HepG2 (cell line): ENCODE data around the gene TSHZ2.

ENCODE experiments used
- FOXC1 ChIP-seq: sonication (generic); formaldehyde crosslinking; IDR thresholded peaks from 2 replicates; pipeline ENCODE4 v1.8.0; 2022; ENCODE audit warnings: mild to moderate bottlenecking, missing genetic modification reagents, borderline replicate concordance
- HNRNPL ChIP-seq: fragments of 200-400 bp; formaldehyde crosslinking; IDR thresholded peaks from 2 replicates; pipeline ENCODE4 v1.6.1; 2017; ENCODE audit warnings: mild to moderate bottlenecking, low read depth, low read length
- NFYB ChIP-seq: sonication (generic); formaldehyde crosslinking; IDR thresholded peaks from 2 replicates; pipeline ENCODE4 v1.4.0; 2020; ENCODE audit warnings: missing genetic modification reagents
- NR2C2 ChIP-seq: sonication (generic); formaldehyde crosslinking; IDR thresholded peaks from 2 replicates; pipeline ENCODE4 v1.4.0; 2020; ENCODE audit warnings: missing genetic modification reagents, mild to moderate bottlenecking, moderate library complexity, borderline replicate concordance
- ZNF333 ChIP-seq: sonication (generic); formaldehyde crosslinking; IDR thresholded peaks from 2 replicates; pipeline ENCODE4 v1.4.0; 2020; ENCODE audit warnings: mild to moderate bottlenecking, missing genetic modification reagents, borderline replicate concordance
- ZNF431 ChIP-seq: sonication (generic); formaldehyde crosslinking; IDR thresholded peaks from 2 replicates; pipeline ENCODE4 v1.9.0; 2022; ENCODE audit warnings: missing genetic modification reagents, low read depth, mild to moderate bottlenecking, borderline replicate concordance
- ZNF724P ChIP-seq: sonication (generic); formaldehyde crosslinking; IDR thresholded peaks from 2 replicates; pipeline ENCODE4 v1.8.0; 2022; ENCODE audit warnings: missing genetic modification reagents, borderline replicate concordance
- TF ChIP-seq, protein P1 (sequence below): sonication (generic); formaldehyde crosslinking; IDR thresholded peaks from 2 replicates; pipeline ENCODE4 v1.4.0; 2020; ENCODE audit warnings: missing genetic modification reagents, borderline replicate concordance
- TF ChIP-seq, protein P2 (sequence below): sonication (generic); formaldehyde crosslinking; IDR thresholded peaks from 2 replicates; pipeline ENCODE4 v1.5.0; 2020; ENCODE audit warnings: mild to moderate bottlenecking, missing genetic modification reagents, moderate library complexity
- TF ChIP-seq, protein P3 (sequence below): sonication (generic); formaldehyde crosslinking; IDR thresholded peaks from 2 replicates; pipeline ENCODE4 v1.8.1; 2022; ENCODE audit warnings: low read depth, mild to moderate bottlenecking, missing genetic modification reagents

DNA sequence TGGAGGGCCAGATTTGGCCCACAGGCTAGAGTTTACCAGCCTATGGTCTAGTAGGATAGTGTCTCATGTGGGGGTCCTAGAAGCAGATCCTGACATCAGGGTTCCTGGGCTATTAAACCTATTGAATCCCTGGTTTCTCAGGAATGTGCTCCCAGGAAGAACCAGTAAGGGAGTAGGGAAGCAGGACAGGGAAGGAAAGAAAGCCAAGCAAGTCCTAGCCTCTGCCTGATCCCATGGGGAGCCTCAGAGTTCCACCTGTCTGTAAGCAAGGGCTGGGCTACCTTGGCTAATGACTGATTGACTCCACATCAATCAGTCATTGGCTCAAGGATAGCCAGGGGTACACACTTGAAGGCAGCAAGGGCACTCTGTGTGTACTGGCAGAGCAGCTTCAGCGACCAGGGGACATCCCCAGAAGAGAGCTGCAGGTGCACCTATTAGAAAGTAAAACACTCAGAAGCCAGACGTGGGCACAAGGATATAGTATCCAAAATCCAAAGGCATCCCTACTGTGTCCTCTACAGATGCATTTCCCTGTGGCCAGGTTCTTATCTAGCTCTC, 309.5 kb downstream of the TSHZ2 start:
- TF ChIP-seq NR2C2: no peak
- TF ChIP-seq, protein P1, sequence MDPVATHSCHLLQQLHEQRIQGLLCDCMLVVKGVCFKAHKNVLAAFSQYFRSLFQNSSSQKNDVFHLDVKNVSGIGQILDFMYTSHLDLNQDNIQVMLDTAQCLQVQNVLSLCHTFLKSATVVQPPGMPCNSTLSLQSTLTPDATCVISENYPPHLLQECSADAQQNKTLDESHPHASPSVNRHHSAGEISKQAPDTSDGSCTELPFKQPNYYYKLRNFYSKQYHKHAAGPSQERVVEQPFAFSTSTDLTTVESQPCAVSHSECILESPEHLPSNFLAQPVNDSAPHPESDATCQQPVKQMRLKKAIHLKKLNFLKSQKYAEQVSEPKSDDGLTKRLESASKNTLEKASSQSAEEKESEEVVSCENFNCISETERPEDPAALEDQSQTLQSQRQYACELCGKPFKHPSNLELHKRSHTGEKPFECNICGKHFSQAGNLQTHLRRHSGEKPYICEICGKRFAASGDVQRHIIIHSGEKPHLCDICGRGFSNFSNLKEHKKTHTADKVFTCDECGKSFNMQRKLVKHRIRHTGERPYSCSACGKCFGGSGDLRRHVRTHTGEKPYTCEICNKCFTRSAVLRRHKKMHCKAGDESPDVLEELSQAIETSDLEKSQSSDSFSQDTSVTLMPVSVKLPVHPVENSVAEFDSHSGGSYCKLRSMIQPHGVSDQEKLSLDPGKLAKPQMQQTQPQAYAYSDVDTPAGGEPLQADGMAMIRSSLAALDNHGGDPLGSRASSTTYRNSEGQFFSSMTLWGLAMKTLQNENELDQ (CRISPR knock-in tag): no peak
- TF ChIP-seq ZNF724P: no peak
- TF ChIP-seq HNRNPL: no peak
- no peak for TF ChIP-seq NFYB
- no peak for TF ChIP-seq FOXC1 (CRISPR knock-in tag)
- TF ChIP-seq, protein P2, sequence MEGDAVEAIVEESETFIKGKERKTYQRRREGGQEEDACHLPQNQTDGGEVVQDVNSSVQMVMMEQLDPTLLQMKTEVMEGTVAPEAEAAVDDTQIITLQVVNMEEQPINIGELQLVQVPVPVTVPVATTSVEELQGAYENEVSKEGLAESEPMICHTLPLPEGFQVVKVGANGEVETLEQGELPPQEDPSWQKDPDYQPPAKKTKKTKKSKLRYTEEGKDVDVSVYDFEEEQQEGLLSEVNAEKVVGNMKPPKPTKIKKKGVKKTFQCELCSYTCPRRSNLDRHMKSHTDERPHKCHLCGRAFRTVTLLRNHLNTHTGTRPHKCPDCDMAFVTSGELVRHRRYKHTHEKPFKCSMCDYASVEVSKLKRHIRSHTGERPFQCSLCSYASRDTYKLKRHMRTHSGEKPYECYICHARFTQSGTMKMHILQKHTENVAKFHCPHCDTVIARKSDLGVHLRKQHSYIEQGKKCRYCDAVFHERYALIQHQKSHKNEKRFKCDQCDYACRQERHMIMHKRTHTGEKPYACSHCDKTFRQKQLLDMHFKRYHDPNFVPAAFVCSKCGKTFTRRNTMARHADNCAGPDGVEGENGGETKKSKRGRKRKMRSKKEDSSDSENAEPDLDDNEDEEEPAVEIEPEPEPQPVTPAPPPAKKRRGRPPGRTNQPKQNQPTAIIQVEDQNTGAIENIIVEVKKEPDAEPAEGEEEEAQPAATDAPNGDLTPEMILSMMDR (CRISPR knock-in tag): no peak
- no peak for TF ChIP-seq ZNF333 (CRISPR knock-in tag)
- TF ChIP-seq ZNF431: no peak
- TF ChIP-seq, protein P3, sequence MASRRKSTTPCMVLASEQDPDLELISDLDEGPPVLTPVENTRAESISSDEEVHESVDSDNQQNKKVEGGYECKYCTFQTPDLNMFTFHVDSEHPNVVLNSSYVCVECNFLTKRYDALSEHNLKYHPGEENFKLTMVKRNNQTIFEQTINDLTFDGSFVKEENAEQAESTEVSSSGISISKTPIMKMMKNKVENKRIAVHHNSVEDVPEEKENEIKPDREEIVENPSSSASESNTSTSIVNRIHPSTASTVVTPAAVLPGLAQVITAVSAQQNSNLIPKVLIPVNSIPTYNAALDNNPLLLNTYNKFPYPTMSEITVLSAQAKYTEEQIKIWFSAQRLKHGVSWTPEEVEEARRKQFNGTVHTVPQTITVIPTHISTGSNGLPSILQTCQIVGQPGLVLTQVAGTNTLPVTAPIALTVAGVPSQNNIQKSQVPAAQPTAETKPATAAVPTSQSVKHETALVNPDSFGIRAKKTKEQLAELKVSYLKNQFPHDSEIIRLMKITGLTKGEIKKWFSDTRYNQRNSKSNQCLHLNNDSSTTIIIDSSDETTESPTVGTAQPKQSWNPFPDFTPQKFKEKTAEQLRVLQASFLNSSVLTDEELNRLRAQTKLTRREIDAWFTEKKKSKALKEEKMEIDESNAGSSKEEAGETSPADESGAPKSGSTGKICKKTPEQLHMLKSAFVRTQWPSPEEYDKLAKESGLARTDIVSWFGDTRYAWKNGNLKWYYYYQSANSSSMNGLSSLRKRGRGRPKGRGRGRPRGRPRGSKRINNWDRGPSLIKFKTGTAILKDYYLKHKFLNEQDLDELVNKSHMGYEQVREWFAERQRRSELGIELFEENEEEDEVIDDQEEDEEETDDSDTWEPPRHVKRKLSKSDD: no peak
